DMS 273 (cell line): ENCODE results near the gene ZNF253.
A peak's percentile ranks its signal among the peaks of the same experiment; 100 is the strongest.
"Not testable (repeated sequence)": the region's sequence is repeated elsewhere in the genome, so short reads cannot be mapped to it uniquely, and the experiment has no call there.

Experiments used
- DNase-seq: peaks from one replicate; lab custom pipeline; 2025; ENCODE audit not compliant: unreplicated experiment; lab: John Stamatoyannopoulos, UW

Gene ZNF253

GRCh38 chr19:19865750-19866610, at the start of gene ZNF253:
Gene ZNF253, plus strand, starts transcription at chr19:19865882. Its CDS starts 115 bp downstream, at chr19:19865997.
- DNase-seq: peak; percentile 99

GRCh38 chr19:19816679-19817078, 49.0 kb upstream of the ZNF253 start:
- no peak for DNase-seq

DNA sequence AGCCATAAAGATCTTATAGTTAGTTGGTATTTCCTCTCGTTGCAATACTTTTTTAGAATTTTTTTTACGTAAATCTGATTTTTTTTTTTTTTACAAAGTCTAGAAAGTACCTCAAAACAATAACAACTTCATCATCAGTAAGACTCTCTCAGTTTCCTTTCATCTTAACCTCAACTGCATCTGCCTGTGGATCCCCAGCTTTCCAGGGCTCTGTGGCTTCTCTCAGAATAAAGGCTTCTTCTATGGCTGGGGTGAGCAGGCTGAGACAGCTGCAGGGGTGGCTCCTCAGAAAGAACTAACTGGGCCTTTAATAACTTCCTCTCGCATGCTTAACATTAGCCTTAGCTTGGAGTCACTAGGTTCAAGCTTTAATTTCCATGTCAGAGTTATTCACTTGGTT, 48.3 kb upstream of the ZNF253 start:
- no peak for DNase-seq

DNA sequence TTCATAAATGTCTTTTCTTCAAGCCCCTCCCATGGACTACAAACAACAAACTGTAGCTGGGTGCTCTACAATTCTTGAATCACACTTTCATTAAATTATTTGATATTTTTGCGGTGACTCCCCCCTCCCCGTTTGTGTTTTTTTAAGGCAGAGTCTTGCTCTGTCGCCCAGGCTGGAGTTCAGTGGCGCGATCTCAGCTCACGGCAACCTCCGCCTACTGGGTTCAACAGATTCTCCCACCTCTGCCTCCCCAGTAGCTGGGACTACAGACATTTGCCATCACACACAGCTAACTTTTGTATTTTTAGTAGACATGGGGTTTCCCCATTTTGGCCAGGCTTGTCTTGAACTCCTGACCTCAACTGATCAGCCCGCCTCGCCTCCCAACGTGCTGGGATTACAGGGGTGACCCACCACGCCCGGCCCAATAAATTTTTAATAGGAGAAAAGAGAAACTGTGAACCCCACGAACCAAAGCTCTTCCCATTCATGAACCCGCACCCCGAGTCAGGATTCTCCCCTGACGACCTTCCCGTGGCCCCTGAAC, 44.8 kb upstream of the ZNF253 start:
- no peak for DNase-seq

- DNase-seq: peak; percentile 99
These were observed 44.2 kb upstream of the ZNF253 start, which contains the start of gene ZNF506 for GRCh38 chr19:19821366-19821951. Gene ZNF506, minus strand, starts transcription at chr19:19821750. Its CDS starts 147 bp downstream, at chr19:19821603.

DNA sequence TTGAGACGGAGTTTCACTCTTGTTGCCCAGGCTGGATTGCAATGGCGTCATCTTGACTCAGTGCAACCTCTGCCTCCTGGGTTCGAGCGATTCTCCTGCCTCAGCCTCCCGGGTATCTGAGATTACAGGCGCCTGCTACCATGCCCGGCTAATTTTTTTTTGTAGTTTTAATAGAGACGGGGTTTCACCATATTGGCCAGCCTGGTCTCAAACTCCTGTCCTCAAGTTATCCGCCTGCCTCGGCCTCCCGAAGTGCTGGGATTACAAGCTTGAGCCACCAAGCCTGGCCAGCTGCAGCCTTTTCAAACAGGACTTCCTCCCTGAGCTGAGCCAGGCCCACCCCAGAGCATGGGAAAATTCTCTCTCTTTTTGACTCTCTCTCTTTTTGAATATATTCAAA, 43.7 kb upstream of the ZNF253 start:
- peak; percentile 47 for DNase-seq

GRCh38 chr19:19823916-19824315, 41.8 kb upstream of the ZNF253 start:
- DNase-seq: no peak

DNA sequence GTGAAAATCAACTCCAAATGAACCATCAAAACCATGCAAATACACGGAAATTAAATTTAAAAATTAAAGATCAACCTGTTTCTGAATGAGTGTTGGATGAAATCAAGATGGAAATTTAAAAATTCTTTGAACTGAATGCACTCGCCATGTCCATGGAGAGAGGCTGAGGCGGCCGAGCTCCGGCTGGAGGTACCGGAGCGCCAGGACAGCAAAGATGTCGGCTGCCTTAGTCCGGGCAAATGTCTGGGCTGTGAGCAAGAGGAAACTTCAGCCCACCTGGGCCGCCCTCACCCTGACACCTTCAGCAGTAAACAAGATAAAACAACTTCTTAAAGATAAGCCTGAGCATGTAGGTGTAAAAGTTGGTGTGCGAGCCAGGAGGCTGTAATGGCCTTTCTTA, 38.8 kb upstream of the ZNF253 start:
- no peak for DNase-seq

- DNase-seq: no peak
These were observed 30.1 kb upstream of the ZNF253 start for GRCh38 chr19:19835560-19836038.

GRCh38 chr19:19847781-19848180, 17.9 kb upstream of the ZNF253 start:
- no peak for DNase-seq

DNA sequence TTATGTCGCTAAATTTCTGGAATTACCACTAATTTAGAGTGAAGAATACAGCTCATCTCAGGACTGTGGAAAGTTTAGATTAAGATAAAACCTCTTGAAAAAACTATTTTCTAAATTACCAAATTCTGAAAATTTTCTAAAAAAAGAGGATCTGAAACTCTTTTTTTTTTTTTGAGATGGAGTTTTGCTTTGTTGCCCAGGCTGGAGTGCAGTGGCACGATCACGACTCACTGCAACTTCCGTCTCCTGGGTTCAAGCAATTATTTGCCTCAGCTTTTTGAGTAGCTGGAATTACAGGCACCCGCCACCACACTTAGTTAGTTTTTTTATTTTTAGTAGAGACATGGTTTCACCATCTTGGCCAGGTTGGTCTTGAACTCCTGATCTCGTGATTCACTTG, 16.6 kb upstream of the ZNF253 start:
- no peak for DNase-seq

- not testable (repeated sequence) for DNase-seq
These were observed 13.9 kb upstream of the ZNF253 start for GRCh38 chr19:19851740-19852139.

- DNase-seq: no peak
These were observed 6.9 kb upstream of the ZNF253 start for GRCh38 chr19:19858751-19859150.

DNA sequence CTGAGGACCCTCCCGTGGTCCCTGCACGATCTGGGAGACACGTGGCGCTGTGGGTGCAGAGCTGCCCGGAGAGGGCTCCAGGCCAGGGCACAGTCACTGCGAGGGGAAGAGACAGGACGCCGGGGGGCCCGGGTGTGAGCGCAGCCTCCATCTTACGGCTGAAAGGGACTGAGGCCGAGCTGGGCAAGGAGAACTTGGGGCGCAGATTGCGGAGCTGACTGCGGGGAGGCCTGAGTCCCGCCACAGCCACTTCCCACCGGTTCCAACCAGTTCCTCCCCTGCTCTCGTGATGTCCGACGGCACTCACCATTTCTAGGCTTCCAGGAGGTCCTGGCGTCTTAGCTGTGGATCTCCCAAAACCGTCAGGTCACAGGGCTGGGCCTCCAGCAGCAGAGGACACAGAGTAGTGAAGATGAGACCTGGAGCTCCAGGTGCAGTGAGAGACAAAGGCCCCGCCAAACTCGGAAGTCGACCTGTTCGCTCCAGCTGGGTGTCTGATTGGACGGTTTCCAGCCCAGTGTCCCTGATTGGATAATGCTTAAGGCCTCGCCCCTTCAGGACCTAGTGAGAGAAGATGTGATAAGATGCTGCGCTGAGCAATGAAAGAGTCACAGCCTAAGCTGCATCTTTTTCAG, 4.8 kb upstream of the ZNF253 start:
- no peak for DNase-seq

- peak; percentile 61 for DNase-seq
These were observed 1.0 kb downstream of the ZNF253 start for GRCh38 chr19:19866611-19867248.

- not testable (repeated sequence) for DNase-seq
These were observed 4.4 kb downstream of the ZNF253 start for GRCh38 chr19:19870086-19870485.

GRCh38 chr19:19871932-19872331, 6.2 kb downstream of the ZNF253 start:
- DNase-seq: no peak

DNA sequence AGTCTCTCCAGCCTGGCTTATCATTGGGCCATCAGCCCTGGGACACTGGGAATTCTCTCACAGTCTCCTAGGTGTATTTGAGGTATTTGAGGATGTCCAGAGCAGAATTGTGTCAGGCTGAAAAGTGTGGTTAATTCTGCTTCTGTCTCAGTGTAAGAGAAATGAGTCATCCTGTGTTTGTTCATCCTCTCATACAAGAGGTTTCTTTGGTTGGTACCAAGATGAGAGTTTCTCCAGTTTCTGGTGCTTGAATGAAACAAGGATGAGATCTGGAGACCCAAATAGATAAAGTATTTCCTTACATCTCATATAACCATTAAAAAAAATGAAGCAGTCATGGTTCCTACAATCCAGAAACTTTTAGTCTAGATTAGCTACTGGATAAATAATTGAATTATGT, 7.7 kb downstream of the ZNF253 start:
- DNase-seq: no peak

- no peak for DNase-seq
These were observed 12.0 kb downstream of the ZNF253 start for GRCh38 chr19:19877724-19878123.

- DNase-seq: no peak
These were observed 18.9 kb downstream of the ZNF253 start for GRCh38 chr19:19884583-19884982.
